KMS-11 (cell line): ENCODE results near the gene PISD.
"Not testable (repeated sequence)": the region's sequence is repeated elsewhere in the genome, so short reads cannot be mapped to it uniquely, and the experiment has no call there.

Experiments
- H2AFZ ChIP-seq: fragments of 200-600 bp; sonication (generic); 2 replicates; pipeline ENCODE4 v1.6.1; 2016; ENCODE audit warnings: antibody characterized with exemption, mixed run types, low read depth
- H3K27ac ChIP-seq: fragments of 200-600 bp; sonication (generic); 2 replicates; pipeline ENCODE4 v1.6.1; 2016; ENCODE audit warnings: mild to moderate bottlenecking, mixed run types
- H3K27me3 ChIP-seq: fragments of 200-600 bp; sonication (generic); 2 replicates; pipeline ENCODE4 v1.6.1; 2017; ENCODE audit warnings: mild to moderate bottlenecking, low read depth, mixed run types, moderate library complexity; ENCODE audit not compliant: insufficient read depth
- H3K36me3 ChIP-seq: fragments of 200-600 bp; sonication (generic); 2 replicates; pipeline ENCODE4 v1.6.1; 2017; ENCODE audit warnings: mild to moderate bottlenecking, mixed run types; ENCODE audit not compliant: insufficient read depth
- H3K4me1 ChIP-seq: fragments of 200-600 bp; sonication (generic); 2 replicates; pipeline ENCODE4 v1.6.1; 2016; ENCODE audit warnings: mild to moderate bottlenecking, low read depth, mixed run types; ENCODE audit not compliant: poor library complexity, severe bottlenecking
- H3K4me2 ChIP-seq: fragments of 200-600 bp; sonication (generic); 2 replicates; pipeline ENCODE4 v1.7.0; 2016; ENCODE audit warnings: mild to moderate bottlenecking, mixed run types
- H3K4me3 ChIP-seq: fragments of 200-600 bp; sonication (generic); IDR thresholded peaks from 2 replicates; pipeline ENCODE4 v1.6.1; 2017; ENCODE audit warnings: low read depth, low read length, mixed read lengths; ENCODE audit not compliant: insufficient read depth
- H3K79me2 ChIP-seq: fragments of 200-600 bp; sonication (generic); 2 replicates; pipeline ENCODE4 v1.6.1; 2016; ENCODE audit warnings: low read depth, mixed run types; ENCODE audit not compliant: insufficient read depth
- H3K9ac ChIP-seq: fragments of 200-600 bp; sonication (generic); 2 replicates; pipeline ENCODE4 v1.6.1; 2016; ENCODE audit warnings: mild to moderate bottlenecking, mixed run types
- H4K20me1 ChIP-seq: fragments of 200-600 bp; sonication (generic); 2 replicates; pipeline ENCODE4 v1.6.1; 2016; ENCODE audit warnings: mild to moderate bottlenecking, mixed run types; ENCODE audit not compliant: insufficient read depth
- CTCF ChIP-seq: fragments of 200-600 bp; sonication (generic); conservative IDR thresholded peaks from 2 replicates; pipeline ENCODE4 v1.6.1; 2017; ENCODE audit warnings: low read depth, mild to moderate bottlenecking, antibody characterized with exemption, low read length, moderate library complexity, mixed read lengths

PISD gene

DNA sequence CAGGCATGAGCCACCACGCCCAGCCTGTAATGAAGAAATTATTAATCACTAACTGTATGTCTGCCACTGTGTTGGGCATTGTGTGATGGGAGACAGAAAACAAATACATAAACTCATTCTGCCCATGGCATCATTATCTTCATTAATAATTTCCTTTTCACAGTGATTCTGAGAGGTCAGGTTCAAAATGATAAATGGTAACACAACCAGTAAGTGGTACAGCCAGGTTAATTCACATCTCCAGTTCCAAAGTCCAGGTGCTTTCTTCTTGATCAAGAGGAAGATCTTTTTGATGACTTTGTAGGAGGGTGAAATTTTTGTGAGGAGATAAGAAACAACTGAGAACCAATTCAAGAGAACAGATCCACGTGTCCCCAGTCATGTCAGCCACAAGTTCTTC is 66.7 kb downstream of the PISD start:
- no peaks in the 10 kb centered on the region for H3K36me3 ChIP-seq
- no peaks in the 10 kb centered on the region for H4K20me1 ChIP-seq
- H3K4me2 ChIP-seq = no peak overlapping the region
- H3K27me3 ChIP-seq = no peaks in the 10 kb centered on the region
- H3K27ac ChIP-seq = no peak overlapping the region
- H2AFZ ChIP-seq = no peak overlapping the region
- no peaks in the 10 kb centered on the region for H3K4me1 ChIP-seq
- no peak for TF ChIP-seq CTCF
- no peak overlapping the region for H3K4me3 ChIP-seq
- H3K79me2 ChIP-seq = no peaks in the 10 kb centered on the region
- no peak overlapping the region for H3K9ac ChIP-seq

DNA sequence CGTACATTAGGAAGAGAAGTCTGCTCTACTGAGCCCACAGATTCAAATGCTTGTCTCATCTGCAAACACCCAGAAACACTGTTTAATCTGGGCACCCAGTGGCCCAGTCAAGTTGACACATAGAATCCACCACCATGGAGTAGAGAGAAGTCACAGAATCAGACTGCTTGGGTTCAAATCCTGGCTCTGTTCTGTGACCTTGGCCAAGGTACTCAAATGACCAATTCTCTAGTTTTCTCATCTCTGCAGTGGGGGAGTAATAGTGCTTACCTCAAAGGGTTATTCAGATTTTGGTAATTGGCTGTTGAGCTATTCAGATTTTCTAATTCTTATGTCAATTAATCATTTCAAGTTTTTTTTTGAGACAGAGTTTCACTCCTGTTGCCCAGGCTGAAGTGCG is 71.9 kb downstream of the PISD start:
- H3K79me2 ChIP-seq, H3K4me3 ChIP-seq, H3K4me1 ChIP-seq, H2AFZ ChIP-seq, H3K27ac ChIP-seq, H4K20me1 ChIP-seq, H3K4me2 ChIP-seq, H3K27me3 ChIP-seq, H3K9ac ChIP-seq, H3K36me3 ChIP-seq: not testable (repeated sequence)

DNA sequence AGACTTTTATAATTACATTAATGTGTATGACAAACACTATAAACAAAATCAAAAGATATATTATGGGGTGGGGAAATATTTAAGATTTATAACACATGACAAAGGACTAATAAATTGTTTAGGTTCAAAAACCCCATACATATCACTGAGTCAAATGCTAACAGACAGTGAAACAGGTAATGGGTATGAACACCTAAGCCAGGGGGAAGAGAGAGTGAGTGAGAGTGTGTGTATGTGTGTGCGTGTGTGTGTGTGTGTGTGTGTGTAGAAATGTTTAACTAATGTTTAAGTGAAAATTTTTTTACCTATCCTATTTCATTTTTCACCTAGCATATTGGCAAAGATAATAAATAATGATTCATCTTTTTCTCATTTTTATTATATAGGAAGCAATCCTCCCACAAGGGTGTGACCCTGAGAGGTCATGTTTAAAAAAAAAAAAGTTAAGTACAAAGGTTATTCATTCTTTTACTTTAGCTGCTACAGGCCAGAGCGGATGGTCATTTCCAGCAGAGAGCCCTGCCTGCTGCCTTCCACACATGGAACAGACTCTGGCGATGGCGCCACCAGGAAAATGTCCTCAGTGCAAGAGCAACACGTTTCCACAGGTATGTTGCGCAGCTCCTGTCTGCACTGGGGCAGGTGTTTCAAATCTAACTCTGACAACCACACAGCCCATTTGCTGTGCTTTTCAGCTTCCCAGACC is 72.9 kb downstream of the PISD start:
- Histone ChIP-seq H3K4me2 (no peak overlapping the region), H4K20me1 (no peaks in the 10 kb centered on the region), H3K27ac (no peak overlapping the region), H3K4me3 (no peak overlapping the region), H3K4me1 (no peaks in the 10 kb centered on the region), H3K9ac (no peak overlapping the region), H3K79me2 (no peaks in the 10 kb centered on the region), H3K36me3 (no peaks in the 10 kb centered on the region), H3K27me3 (no peaks in the 10 kb centered on the region), H2AFZ (no peak overlapping the region)
- no peak for TF ChIP-seq CTCF

DNA sequence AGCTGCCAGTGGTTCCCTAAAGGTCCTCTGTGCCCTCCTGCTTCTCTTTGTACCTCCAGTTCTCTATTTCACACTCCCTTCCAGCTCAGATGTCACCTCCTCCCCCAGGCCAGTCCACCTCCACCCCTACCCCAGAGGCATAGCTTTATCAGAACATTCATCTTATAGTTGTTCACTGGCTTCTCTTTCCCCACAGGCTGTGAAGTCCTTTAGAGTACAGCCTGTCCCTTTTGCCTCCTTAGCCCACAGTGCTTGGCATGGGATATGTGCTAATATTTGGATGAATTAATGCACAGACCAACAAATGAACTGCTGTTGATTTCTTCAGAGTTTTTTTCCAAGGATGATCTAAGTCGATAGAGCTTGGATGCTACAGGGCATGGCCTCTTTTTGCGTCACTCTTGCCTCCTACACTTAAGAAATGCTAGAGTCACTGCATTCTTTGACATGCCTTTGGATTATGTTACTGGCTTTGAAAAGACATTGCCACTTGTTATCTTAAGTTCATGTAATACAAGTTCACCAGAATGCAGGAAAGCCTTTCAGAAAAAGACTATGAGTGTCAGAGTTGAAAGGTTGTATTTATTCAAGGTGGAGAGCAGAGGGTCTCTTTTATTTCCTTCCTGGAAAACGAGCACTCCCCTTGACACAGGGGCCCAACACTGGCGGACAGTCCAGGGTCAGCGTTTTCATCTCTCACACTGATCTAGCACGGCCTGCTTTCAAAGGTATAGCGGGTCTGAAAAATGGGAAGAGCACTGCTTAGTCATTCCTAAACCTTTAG is 75.7 kb downstream of the PISD start:
- Histone ChIP-seq H3K4me3 (no peak overlapping the region), H2AFZ (no peak overlapping the region), H3K79me2 (no peaks in the 10 kb centered on the region), H3K4me1 (peaks cover 21% of the 10 kb centered on the region), H4K20me1 (no peaks in the 10 kb centered on the region), H3K4me2 (no peak overlapping the region), H3K27me3 (no peaks in the 10 kb centered on the region), H3K9ac (no peak overlapping the region), H3K36me3 (no peaks in the 10 kb centered on the region), H3K27ac (no peak overlapping the region)
- no peak for TF ChIP-seq CTCF
